ENCODE results near the gene UNC13A. TPM values are rescaled to one million over a fixed set of nuclear protein-coding genes. Genes with fewer than 3 reads are reported as not detected.

UNC13A gene
- total RNA-seq, 3 donors from 2014 or later (not counting 1 experiment from before 2014, with no cell fraction given): not detected

DNA sequence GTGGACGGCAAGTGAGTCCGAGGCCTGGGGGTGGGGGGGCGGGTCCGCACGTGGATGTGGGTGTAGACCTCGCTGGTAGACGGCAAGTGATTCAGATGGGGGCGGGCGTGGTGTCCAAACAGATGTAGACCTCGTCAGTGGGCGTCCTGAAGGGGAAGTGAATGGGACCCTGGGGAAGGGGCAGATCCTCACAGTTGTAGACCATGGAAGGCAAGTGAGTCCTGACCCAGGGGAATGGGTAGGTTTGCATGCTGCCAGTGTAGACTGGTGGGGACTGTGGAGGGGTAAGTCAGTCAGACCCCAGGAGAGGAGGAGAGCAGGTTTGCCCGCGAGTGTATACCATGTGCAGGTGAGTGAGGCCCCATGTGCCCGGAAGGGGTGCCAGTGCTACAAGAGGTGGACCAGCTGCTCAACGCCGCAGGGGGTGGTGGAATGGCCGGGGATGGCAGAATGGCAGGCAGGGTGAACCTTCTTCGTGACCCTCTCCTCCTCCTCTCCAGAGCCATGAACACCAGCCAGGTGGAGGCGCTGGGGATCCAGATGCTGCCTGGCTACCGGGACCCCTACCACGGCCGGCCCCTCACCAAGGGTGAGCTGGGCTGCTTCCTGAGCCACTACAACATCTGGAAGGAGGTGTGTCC, 110.6 kb downstream of the UNC13A start:
- no peaks in the 10 kb centered on the region for H3K9me3 Mint-ChIP-seq
- Histone ChIP-seq H3K4me3 (ENCODE audit: low read length) (no peak overlapping the region), H3K27me3 (ENCODE audit: control insufficient read depth, insufficient read depth, low read length) (no peaks in the 10 kb centered on the region), H3K9me3 (ENCODE audit: control insufficient read depth, insufficient read depth, low read length) (no peaks in the 10 kb centered on the region), H3K4me1 (ENCODE audit: control insufficient read depth, insufficient read depth, low read length) (peaks cover 4% of the 10 kb centered on the region), H3K27ac (ENCODE audit: low read length) (no peak overlapping the region), H3K36me3 (ENCODE audit: control insufficient read depth, insufficient read depth, low read length) (peaks cover 54% of the 10 kb centered on the region)
- H3K4me1 Mint-ChIP-seq: peaks cover 0 to 16% of the 10 kb centered on the region in 2 donors
- intact Hi-C loops (cut with micrococcal nuclease): no loop called here
- DNase-seq (no peak), ATAC-seq (no peak)
- H3K36me3 Mint-ChIP-seq: no peaks in the 10 kb centered on the region
- no peak overlapping the region for H3K4me3 Mint-ChIP-seq
- WGBS (ENCODE audit: insufficient coverage): 93% methylated on average over 22 of the region's 22 CpGs
- no peaks in the 10 kb centered on the region for H3K27me3 Mint-ChIP-seq (ENCODE audit: low read depth in 2 of 2)
- TF ChIP-seq, protein P1, sequence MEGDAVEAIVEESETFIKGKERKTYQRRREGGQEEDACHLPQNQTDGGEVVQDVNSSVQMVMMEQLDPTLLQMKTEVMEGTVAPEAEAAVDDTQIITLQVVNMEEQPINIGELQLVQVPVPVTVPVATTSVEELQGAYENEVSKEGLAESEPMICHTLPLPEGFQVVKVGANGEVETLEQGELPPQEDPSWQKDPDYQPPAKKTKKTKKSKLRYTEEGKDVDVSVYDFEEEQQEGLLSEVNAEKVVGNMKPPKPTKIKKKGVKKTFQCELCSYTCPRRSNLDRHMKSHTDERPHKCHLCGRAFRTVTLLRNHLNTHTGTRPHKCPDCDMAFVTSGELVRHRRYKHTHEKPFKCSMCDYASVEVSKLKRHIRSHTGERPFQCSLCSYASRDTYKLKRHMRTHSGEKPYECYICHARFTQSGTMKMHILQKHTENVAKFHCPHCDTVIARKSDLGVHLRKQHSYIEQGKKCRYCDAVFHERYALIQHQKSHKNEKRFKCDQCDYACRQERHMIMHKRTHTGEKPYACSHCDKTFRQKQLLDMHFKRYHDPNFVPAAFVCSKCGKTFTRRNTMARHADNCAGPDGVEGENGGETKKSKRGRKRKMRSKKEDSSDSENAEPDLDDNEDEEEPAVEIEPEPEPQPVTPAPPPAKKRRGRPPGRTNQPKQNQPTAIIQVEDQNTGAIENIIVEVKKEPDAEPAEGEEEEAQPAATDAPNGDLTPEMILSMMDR (IDR thresholded peaks at IDR 0.05): no peak
- no peak overlapping the region for H3K27ac Mint-ChIP-seq

DNA sequence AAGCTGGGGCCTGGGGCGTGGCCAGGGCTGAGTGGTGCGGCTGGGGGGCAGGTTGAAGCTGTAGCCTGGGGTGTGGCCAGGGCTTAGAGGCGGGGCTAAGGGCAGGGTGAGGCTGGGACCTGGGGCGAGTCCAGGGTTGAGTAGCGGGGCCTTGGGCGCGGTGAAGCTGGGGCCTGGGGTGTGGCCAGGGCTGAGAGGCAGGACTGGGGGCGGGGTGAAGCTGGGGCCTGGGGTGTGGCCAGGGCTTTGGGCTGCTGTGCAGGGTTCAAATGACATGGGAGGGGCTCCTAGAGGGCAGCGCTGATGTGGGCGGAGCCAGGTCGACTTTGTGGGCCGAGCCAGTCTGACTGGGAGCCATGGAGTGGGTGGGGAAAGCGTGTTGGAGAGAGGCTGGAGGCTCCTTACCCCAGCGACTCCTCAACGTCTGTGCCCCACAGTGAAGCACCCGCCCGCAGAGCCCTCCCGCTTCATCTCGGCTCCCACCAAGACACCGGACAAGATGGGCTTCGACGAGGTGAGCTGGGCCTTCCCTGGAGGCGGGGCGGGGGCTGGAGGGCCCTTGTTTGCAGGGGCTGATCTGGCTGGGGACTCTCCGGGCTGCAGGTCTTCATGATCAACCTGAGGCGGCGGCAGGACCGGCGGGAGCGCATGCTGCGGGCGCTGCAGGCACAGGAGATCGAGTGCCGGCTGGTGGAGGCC, 111.2 kb downstream of the UNC13A start:
- Histone ChIP-seq H3K36me3 (ENCODE audit: control insufficient read depth, insufficient read depth, low read length) (peaks cover 55% of the 10 kb centered on the region), H3K27me3 (ENCODE audit: control insufficient read depth, insufficient read depth, low read length) (no peaks in the 10 kb centered on the region), H3K4me3 (ENCODE audit: low read length) (no peak overlapping the region), H3K27ac (ENCODE audit: low read length) (no peak overlapping the region), H3K9me3 (ENCODE audit: control insufficient read depth, insufficient read depth, low read length) (no peaks in the 10 kb centered on the region), H3K4me1 (ENCODE audit: control insufficient read depth, insufficient read depth, low read length) (peaks cover 4% of the 10 kb centered on the region)
- Mint-ChIP-seq H3K4me3 (no peak overlapping the region), H3K9me3 (no peaks in the 10 kb centered on the region), H3K36me3 (no peaks in the 10 kb centered on the region), H3K27ac (no peak overlapping the region), H3K27me3 (ENCODE audit: low read depth in 2 of 2) (no peaks in the 10 kb centered on the region), H3K4me1 (peaks cover 0 to 16% of the 10 kb centered on the region in 2 donors)
- DNase-seq: no peak
- intact Hi-C loops (cut with micrococcal nuclease): no loop called here
- TF ChIP-seq, protein P1 (IDR thresholded peaks at IDR 0.05): no peak
- WGBS (ENCODE audit: insufficient coverage): 94% methylated on average over 34 of the region's 34 CpGs
- no peak for ATAC-seq

DNA sequence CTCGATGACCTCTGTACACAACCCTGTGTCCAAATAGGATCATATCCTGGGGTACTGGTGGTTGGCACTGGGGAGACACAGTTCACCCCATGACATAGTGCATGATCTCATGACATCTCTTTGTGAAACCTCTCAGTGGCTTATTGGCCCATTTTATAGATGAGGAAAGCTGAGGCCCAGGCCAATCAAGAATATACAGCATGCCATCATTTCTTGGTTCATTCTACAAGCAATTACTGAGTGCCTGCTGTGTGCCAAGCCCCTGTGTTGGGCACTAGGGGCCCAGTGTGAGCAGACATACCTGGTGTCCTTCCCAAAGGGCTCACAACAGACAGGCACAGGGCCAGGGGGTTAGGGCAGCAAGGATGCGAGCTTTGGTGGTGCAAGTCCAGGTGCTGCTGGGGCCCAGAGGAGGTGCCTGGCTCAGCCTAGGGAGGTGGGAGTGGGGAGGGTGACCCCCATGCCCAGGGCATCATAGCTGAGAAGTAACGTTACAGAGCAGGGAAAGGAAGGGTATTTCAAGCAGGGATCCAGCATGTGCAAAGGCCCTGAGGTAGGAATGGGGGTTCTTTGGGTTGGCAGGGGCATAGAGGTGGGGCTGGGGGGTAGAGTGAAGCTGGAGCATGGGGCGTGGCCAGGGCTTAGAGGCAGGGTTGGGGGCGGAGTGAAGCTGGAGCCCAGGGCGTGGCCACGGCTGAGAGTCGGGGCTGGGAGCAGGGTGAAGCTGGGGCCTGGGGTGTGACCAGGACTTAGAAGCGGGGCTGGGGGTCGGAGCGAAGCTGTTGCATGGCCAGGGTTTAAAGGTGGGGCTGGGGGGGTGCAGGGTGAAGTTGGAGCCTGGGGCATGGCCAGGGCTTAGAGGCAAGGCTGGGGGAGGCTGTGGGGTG, 112.0 kb downstream of the UNC13A start:
- Histone ChIP-seq H3K27me3 (ENCODE audit: control insufficient read depth, insufficient read depth, low read length) (no peaks in the 10 kb centered on the region), H3K36me3 (ENCODE audit: control insufficient read depth, insufficient read depth, low read length) (peaks cover 52% of the 10 kb centered on the region), H3K4me3 (ENCODE audit: low read length) (no peak overlapping the region), H3K9me3 (ENCODE audit: control insufficient read depth, insufficient read depth, low read length) (no peaks in the 10 kb centered on the region), H3K4me1 (ENCODE audit: control insufficient read depth, insufficient read depth, low read length) (peaks cover 4% of the 10 kb centered on the region), H3K27ac (ENCODE audit: low read length) (no peak overlapping the region)
- TF ChIP-seq, protein P1 (IDR thresholded peaks at IDR 0.05): no peak
- 97% methylated on average over 11 of the region's 11 CpGs for WGBS (ENCODE audit: insufficient coverage)
- H3K4me1 Mint-ChIP-seq: peaks cover 0 to 16% of the 10 kb centered on the region in 2 donors
- intact Hi-C loops (cut with micrococcal nuclease): no loop called here
- ATAC-seq (no peak), DNase-seq (no peak)
- no peaks in the 10 kb centered on the region for H3K36me3 Mint-ChIP-seq
- H3K27ac Mint-ChIP-seq: no peak overlapping the region
- no peak overlapping the region for H3K4me3 Mint-ChIP-seq
- H3K9me3 Mint-ChIP-seq: no peaks in the 10 kb centered on the region
- H3K27me3 Mint-ChIP-seq (ENCODE audit: low read depth in 2 of 2): no peaks in the 10 kb centered on the region

Data from natural killer cell (primary cell).